ENCODE measurements around the gene MYBPC1.
A peak's percentile ranks its signal among the peaks of the same experiment; 100 is the strongest.
"Not testable (repeated sequence)": the region's sequence is repeated elsewhere in the genome, so short reads cannot be mapped to it uniquely, and the experiment has no call there.

The MYBPC1 gene

GRCh38 chr12:101663298-101663697 is 68.5 kb downstream of the MYBPC1 start:
- DNase-seq, result no peak

- no peak for DNase-seq
Measured at GRCh38 chr12:101664992-101665391, 70.2 kb downstream of the MYBPC1 start.

- no peak for DNase-seq
Measured at GRCh38 chr12:101666052-101666728, 71.4 kb downstream of the MYBPC1 start.

- DNase-seq, result no peak
Measured at GRCh38 chr12:101667591-101667990, 72.8 kb downstream of the MYBPC1 start.

GRCh38 chr12:101670007-101670671 is 75.4 kb downstream of the MYBPC1 start:
- DNase-seq, result peak; percentile 38

- DNase-seq, result peak; percentile 4
Measured at GRCh38 chr12:101671157-101671791, 76.5 kb downstream of the MYBPC1 start.

- no peak for DNase-seq
Measured at GRCh38 chr12:101671833-101672232, 77.1 kb downstream of the MYBPC1 start.

GRCh38 chr12:101675555-101675954 is 80.8 kb downstream of the MYBPC1 start:
- DNase-seq, result no peak

- not testable (repeated sequence) for DNase-seq
Measured at GRCh38 chr12:101676497-101676896, 81.7 kb downstream of the MYBPC1 start.

- DNase-seq, result no peak
Measured at GRCh38 chr12:101678081-101678480, 83.3 kb downstream of the MYBPC1 start.

GRCh38 chr12:101680240-101680639 is 85.5 kb downstream of the MYBPC1 start:
- no peak for DNase-seq

- DNase-seq, result no peak
Measured at GRCh38 chr12:101680647-101681046, 85.9 kb downstream of the MYBPC1 start.

GRCh38 chr12:101681627-101682026 is 86.9 kb downstream of the MYBPC1 start:
- DNase-seq, result not testable (repeated sequence)

- DNase-seq, result no peak
Measured at GRCh38 chr12:101685092-101685491, 90.3 kb downstream of the MYBPC1 start.

- DNase-seq, result no peak
Measured at GRCh38 chr12:101686176-101686575, 91.4 kb downstream of the MYBPC1 start.

GRCh38 chr12:101690544-101691098 is 95.8 kb downstream of the MYBPC1 start:
- DNase-seq, result no peak

- no peak for DNase-seq
Measured at GRCh38 chr12:101691503-101692096, 96.8 kb downstream of the MYBPC1 start.

GRCh38 chr12:101694297-101694848 is 99.6 kb downstream of the MYBPC1 start:
- no peak for DNase-seq

- DNase-seq, result no peak
Measured at GRCh38 chr12:101694986-101695385, 100.2 kb downstream of the MYBPC1 start.

GRCh38 chr12:101695706-101696105 is 100.9 kb downstream of the MYBPC1 start:
- no peak for DNase-seq

GRCh38 chr12:101696251-101697196 is 101.8 kb downstream of the MYBPC1 start:
- DNase-seq, result no peak
